ENCODE results near the gene ARID1B. TPM values are rescaled to one million over a fixed set of nuclear protein-coding genes. Genes with fewer than 3 reads are reported as not detected.

The ARID1B gene
- total and polyA plus RNA-seq, 9 of the 15 experiments (the other 6 are each of a cell fraction or from before 2014, with no cell fraction given) = 12.5 to 50.5 (median 25.8) TPM

- WGBS (ENCODE audit: insufficient coverage, low coverage, missing lambda C conversion rate) = 84% methylated on average over 11 of the region's 11 CpGs
- Histone ChIP-seq H3K9me3 (replicated peaks; ENCODE audit: control insufficient read depth, insufficient read depth, low read depth, low read length) (no peaks in the 10 kb centered on the region), H3K4me2 (ENCODE audit: insufficient read depth, low read length) (no peak overlapping the region), H2AFZ (ENCODE audit: low read depth, low read length) (no peak overlapping the region), H4K20me1 (replicated peaks; ENCODE audit: control insufficient read depth, insufficient read depth, low read length) (no peaks in the 10 kb centered on the region), H3K36me3 (ENCODE audit: control insufficient read depth, insufficient read depth, low read length) (peaks cover 30% of the 10 kb centered on the region; the same call in 2 of the 3 replicates), H3K9ac (ENCODE audit: insufficient read depth in 1 of 2, low read depth in 2 of 2, low read length in 2 of 2) (no peak overlapping the region), H3K79me2 (ENCODE audit: control insufficient read depth, insufficient read depth, low read length) (no peaks in the 10 kb centered on the region), H3K4me3 (no peak overlapping the region), H3K9me1 (ENCODE audit: control insufficient read depth, insufficient read depth, low read length) (no peaks in the 10 kb centered on the region), H3K4me1 (replicated peaks in 1 of 2; ENCODE audit: control insufficient read depth in 2 of 2, insufficient read depth in 2 of 2, low read length in 2 of 2) (peaks cover 0 to 2% of the 10 kb centered on the region in 2 experiments; a peak in 1 of 5 replicates), H3K27ac (ENCODE audit: extremely low read depth, low read depth, low read length) (no peak overlapping the region), H3K27me3 (ENCODE audit: control insufficient read depth in 2 of 2, insufficient read depth in 2 of 2, low read length in 2 of 2) (no peaks in the 10 kb centered on the region)
- CTCF ChIA-PET (ENCODE audit: low intra/inter-chr PET ratio) = no interaction called here
- no peak for ATAC-seq
- in situ Hi-C loops (cut with MboI) (no loop called here), intact Hi-C loops (cut with micrococcal nuclease) (loop anchor here (10.0 kb wide), 1 partner anchor 116 kb away; no protein-coding TSS in a partner anchor)
- POLR2A ChIA-PET = no interaction called here
- no peak for DNase-seq (ENCODE audit: extremely low read depth in 1 of 4, low spot score in 3 of 4)
- BruUV-seq (replicated peaks) = no TSS peak
- peak; percentile 40 for FAIRE-seq
- TF ChIP-seq PRDM10 (IDR thresholded peaks at IDR 0.05; ENCODE audit: partially characterized antibody) (no peak), TAF7 (tag; IDR thresholded peaks at IDR 0.05) (no peak), TEAD2 (tag; IDR thresholded peaks at IDR 0.05) (no peak), ZNF609 (CRISPR knock-in tag; IDR thresholded peaks at IDR 0.05; ENCODE audit: borderline replicate concordance) (no peak), ZNF143 (CRISPR knock-in tag; IDR thresholded peaks at IDR 0.05) (no peak), NR1H2 (CRISPR knock-in tag; IDR thresholded peaks at IDR 0.05) (no peak), ZNF253 (CRISPR knock-in tag; conservative IDR thresholded peaks at IDR 0.05) (no peak), ZBED1 (IDR thresholded peaks at IDR 0.05) (no peak), MNT (conservative IDR thresholded peaks at IDR 0.05) (no peak), ZNF764 (CRISPR knock-in tag; IDR thresholded peaks at IDR 0.05; ENCODE audit: low read depth) (no peak), SMC3 (conservative IDR thresholded peaks at IDR 0.05; ENCODE audit: insufficient read depth, low read depth, low read length) (no peak)
These were observed 373.9 kb downstream of the ARID1B start for GRCh38 chr6:157151029-157151428.
